Astrocyte (in vitro differentiated cells and primary cell): Measurements from ENCODE around the gene ERMP1.

Source experiments
- EZH2 ChIP-seq: IDR thresholded peaks from 2 replicates; pipeline ENCODE4 v1.6.1; 2012; ENCODE audit warnings: mild to moderate bottlenecking, low read length, inconsistent platforms; ENCODE audit not compliant: insufficient read depth
- TF ChIP-seq, protein P1 (sequence below): IDR thresholded peaks from 2 replicates; pipeline ENCODE4 v1.5.1; 2011; ENCODE audit warnings: low read depth, mild to moderate bottlenecking, inconsistent platforms, low read length, moderate library complexity; ENCODE audit not compliant: insufficient read depth

DNA sequence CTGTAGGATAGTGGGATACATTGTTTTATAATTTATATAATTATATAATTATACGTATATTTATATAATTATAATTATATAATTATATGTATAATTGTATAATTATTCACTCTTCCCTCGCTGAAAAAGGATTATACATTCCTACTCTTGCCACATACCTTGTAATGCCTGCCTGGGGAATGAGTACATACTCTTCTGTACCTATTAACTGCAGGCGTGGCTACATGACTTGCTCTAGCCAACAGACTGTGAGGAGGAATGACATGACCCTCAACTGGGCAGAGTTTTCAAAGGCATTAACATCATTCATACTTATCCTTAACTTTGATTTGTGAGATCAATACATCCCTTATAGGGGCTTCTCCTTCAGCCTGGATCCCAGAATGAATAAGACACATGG is 19.1 kb downstream of the ERMP1 start:
- TF ChIP-seq, protein P1, sequence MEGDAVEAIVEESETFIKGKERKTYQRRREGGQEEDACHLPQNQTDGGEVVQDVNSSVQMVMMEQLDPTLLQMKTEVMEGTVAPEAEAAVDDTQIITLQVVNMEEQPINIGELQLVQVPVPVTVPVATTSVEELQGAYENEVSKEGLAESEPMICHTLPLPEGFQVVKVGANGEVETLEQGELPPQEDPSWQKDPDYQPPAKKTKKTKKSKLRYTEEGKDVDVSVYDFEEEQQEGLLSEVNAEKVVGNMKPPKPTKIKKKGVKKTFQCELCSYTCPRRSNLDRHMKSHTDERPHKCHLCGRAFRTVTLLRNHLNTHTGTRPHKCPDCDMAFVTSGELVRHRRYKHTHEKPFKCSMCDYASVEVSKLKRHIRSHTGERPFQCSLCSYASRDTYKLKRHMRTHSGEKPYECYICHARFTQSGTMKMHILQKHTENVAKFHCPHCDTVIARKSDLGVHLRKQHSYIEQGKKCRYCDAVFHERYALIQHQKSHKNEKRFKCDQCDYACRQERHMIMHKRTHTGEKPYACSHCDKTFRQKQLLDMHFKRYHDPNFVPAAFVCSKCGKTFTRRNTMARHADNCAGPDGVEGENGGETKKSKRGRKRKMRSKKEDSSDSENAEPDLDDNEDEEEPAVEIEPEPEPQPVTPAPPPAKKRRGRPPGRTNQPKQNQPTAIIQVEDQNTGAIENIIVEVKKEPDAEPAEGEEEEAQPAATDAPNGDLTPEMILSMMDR, result no peak
- no peak for TF ChIP-seq EZH2
